ENCODE results near the gene EXOSC10. TPM values are rescaled to one million over a fixed set of nuclear protein-coding genes. Genes with fewer than 3 reads are reported as not detected.
A peak's percentile ranks its signal among the peaks of the same experiment; 100 is the strongest.

EXOSC10 gene
- total RNA-seq, 4 donors from 2014 or later, result 96.1 to 181 (median 127) TPM

DNA sequence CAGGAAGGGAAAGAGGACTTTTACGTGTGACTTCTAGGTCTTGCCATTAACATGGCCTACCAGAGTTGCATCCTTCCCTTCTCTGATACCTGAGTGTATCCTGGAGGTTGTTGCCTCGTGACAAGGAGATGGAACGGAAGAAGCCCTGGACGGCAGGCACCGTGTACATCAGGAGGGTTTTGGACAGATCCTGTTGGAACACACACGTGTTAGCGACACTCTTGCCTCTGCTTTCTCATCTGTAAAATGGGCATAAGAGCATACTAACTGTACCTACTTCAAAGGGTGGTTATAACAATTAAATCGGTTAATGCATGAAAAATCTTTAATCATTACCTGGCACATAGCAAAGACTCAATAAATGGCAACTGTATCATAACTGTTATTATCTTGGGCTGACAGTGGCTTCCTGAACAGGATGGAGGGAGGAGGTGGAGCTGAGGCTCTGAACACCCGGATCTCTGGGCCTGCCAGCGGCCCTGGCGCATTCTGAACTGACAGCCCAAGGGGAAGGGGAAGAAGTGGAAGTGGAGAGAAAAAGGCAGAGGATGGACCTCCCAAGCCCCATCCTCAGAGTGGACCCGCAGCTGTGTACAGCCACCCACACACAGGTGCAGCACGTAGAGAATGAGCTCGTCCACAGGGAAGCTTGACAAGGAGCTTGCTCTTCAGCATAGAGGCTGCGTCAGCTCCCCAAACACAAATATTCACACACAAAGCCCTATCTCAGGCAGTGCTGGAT, 30.2 kb upstream of the EXOSC10 start:
- no peak for DNase-seq (ENCODE audit: low spot score in 2 of 2)
- peaks cover 0 to 41% (median 16%) of the 10 kb centered on the region in 4 donors for H3K4me1 ChIP-seq
- peaks cover 0 to 87% (median 21%) of the 10 kb centered on the region in 3 donors for H3K36me3 ChIP-seq
- H3K4me3 ChIP-seq, result no peak overlapping the region
- no peaks in the 10 kb centered on the region for H3K27me3 ChIP-seq
- WGBS, 2 donors, result 79 to 81% methylated on average over 15 of the region's 15 CpGs
- no peaks in the 10 kb centered on the region for H3K9me3 ChIP-seq
- peak overlapping the region in 3 of 4 donors; percentile 0 to 90 (median 58) for H3K27ac ChIP-seq
- TF ChIP-seq POLR2A (IDR thresholded peaks at IDR 0.05) (no peak), EP300 (IDR thresholded peaks at IDR 0.05) (no peak)
- TF ChIP-seq, protein P1, sequence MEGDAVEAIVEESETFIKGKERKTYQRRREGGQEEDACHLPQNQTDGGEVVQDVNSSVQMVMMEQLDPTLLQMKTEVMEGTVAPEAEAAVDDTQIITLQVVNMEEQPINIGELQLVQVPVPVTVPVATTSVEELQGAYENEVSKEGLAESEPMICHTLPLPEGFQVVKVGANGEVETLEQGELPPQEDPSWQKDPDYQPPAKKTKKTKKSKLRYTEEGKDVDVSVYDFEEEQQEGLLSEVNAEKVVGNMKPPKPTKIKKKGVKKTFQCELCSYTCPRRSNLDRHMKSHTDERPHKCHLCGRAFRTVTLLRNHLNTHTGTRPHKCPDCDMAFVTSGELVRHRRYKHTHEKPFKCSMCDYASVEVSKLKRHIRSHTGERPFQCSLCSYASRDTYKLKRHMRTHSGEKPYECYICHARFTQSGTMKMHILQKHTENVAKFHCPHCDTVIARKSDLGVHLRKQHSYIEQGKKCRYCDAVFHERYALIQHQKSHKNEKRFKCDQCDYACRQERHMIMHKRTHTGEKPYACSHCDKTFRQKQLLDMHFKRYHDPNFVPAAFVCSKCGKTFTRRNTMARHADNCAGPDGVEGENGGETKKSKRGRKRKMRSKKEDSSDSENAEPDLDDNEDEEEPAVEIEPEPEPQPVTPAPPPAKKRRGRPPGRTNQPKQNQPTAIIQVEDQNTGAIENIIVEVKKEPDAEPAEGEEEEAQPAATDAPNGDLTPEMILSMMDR (IDR thresholded peaks at IDR 0.05), result no peak

DNA sequence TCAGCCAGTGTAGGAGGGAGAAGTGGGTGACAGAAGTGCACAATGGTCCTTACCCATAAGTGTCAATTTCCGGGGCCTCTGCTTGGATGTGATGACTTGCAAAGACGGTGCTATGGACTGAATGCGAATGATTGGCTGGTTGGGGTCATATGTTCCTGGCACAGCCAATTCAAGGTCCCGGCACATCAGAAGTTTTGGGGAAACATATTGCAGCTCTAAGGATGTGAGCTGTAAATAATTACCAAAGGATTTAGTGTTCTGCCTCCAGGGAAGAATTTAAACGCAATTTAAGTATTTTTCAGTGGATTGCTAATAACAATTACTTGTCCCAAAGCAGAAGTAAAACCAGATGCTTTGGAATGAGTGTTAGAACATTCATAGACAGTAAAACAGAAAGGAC, 26.9 kb upstream of the EXOSC10 start:
- TF ChIP-seq, protein P1 (IDR thresholded peaks at IDR 0.05), result no peak
- TF ChIP-seq EP300 (IDR thresholded peaks at IDR 0.05), result no peak
- no peak for TF ChIP-seq POLR2A (IDR thresholded peaks at IDR 0.05)
- WGBS, 2 donors, result 68 to 71% methylated on average over 5 of the region's 5 CpGs
- Histone ChIP-seq H3K4me3 (no peak overlapping the region), H3K27ac (peak overlapping the region in 3 of 4 donors; percentile 14 to 90 (median 73)), H3K27me3 (no peaks in the 10 kb centered on the region), H3K36me3 (peaks cover 0 to 100% (median 29%) of the 10 kb centered on the region in 3 donors), H3K4me1 (peaks cover 0 to 17% (median 0%) of the 10 kb centered on the region in 4 donors), H3K9me3 (no peaks in the 10 kb centered on the region)
- DNase-seq (ENCODE audit: low spot score in 2 of 2), result no peak

DNA sequence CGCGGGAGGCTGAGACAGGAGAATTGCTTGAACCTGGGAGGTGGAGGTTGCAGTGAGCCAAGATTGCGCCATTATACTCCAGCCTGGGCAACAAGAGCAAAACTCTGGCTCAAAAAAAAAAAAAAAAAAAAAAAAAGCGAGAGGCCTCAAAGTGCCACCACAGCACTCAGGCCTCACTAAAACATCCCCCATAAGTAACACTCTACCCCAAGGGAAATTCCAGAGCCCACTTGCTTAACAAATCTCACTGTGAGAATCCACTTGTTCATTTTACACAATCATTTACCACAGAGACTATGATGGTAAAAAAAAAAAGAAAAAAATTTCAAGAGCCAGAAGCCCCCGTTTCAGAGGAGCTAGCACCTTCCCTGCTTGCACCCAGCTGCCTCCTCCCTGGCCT, 26.3 kb upstream of the EXOSC10 start:
- 93% methylated on average over 5 of the region's 5 CpGs for WGBS, 2 donors

DNA sequence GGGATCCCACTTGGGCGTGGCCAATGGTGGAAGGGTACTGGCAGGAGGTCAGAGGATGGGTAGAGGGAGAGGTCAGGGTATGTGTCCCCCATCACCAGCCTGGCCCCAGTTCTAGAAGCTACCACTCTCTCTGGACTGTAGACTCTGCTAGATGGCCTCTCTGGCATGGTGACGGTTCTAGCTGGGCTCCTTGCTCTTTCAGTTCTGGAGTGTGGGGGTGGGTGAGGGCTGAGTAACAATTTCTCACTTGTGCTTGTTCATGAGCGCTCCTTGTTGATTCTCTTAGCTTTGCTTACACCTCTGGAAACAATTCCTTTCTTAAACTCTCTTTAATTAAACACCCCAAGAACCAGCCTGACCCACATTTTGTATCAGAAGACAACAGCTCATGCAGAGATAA, 25.3 kb upstream of the EXOSC10 start:
- Histone ChIP-seq H3K4me1 (peaks cover 0 to 13% (median 0%) of the 10 kb centered on the region in 4 donors), H3K4me3 (no peak overlapping the region), H3K27ac (peak overlapping the region in 2 of 4 donors; percentile 73 to 90), H3K9me3 (no peaks in the 10 kb centered on the region), H3K27me3 (no peaks in the 10 kb centered on the region), H3K36me3 (peaks cover 0 to 99% (median 25%) of the 10 kb centered on the region in 3 donors)
- TF ChIP-seq, protein P1 (IDR thresholded peaks at IDR 0.05), result no peak
- TF ChIP-seq POLR2A (IDR thresholded peaks at IDR 0.05) (no peak), EP300 (IDR thresholded peaks at IDR 0.05) (no peak)
- DNase-seq (ENCODE audit: low spot score in 2 of 2), result no peak
- 77 to 86% methylated on average over 3 of the region's 3 CpGs for WGBS, 2 donors

More for the DNA sequence above, 26.3 kb upstream of the EXOSC10 start:
- DNase-seq (ENCODE audit: low spot score in 2 of 2), result no peak
- Histone ChIP-seq H3K27me3 (no peaks in the 10 kb centered on the region), H3K36me3 (peaks cover 0 to 100% (median 32%) of the 10 kb centered on the region in 3 donors), H3K9me3 (no peaks in the 10 kb centered on the region), H3K4me3 (no peak overlapping the region), H3K4me1 (peaks cover 0 to 13% (median 0%) of the 10 kb centered on the region in 4 donors), H3K27ac (peak overlapping the region in 3 of 4 donors; percentile 14 to 90 (median 73))
- TF ChIP-seq, protein P1 (IDR thresholded peaks at IDR 0.05), result no peak
- no peak for TF ChIP-seq EP300 (IDR thresholded peaks at IDR 0.05)
- TF ChIP-seq POLR2A (IDR thresholded peaks at IDR 0.05), result no peak

DNA sequence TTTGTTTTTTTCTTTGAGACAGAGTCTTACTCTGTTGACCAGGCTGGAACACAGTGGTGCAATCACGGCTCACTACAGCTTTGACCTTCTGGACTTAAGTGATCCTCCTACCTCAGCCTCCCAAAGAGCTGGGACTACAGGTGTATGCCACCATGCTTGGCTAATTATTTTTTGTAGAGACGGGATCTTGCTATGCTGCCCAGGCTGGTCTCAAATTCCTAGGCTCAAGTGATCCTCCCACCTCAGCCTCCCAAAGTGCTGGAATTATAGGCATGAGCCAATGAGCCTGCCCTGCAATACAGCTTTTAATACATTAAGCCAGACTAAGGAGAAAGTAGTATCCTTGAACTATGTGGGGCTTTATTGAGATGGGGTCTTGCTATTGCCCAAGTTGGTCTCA, 16.6 kb upstream of the EXOSC10 start:
- 94 to 100% methylated on average over 2 of the region's 2 CpGs for WGBS, 2 donors
- Histone ChIP-seq H3K27me3 (no peaks in the 10 kb centered on the region), H3K27ac (no peak overlapping the region), H3K4me1 (no peaks in the 10 kb centered on the region), H3K36me3 (peaks cover 0 to 93% (median 7%) of the 10 kb centered on the region in 3 donors), H3K4me3 (no peak overlapping the region), H3K9me3 (no peaks in the 10 kb centered on the region)
- DNase-seq (ENCODE audit: low spot score in 2 of 2), result no peak
- no peak for TF ChIP-seq EP300 (IDR thresholded peaks at IDR 0.05)
- TF ChIP-seq POLR2A (IDR thresholded peaks at IDR 0.05), result no peak
- TF ChIP-seq, protein P1 (IDR thresholded peaks at IDR 0.05), result no peak
